ENCODE measurements around the gene TBX4.
"Not testable (repeated sequence)": the region's sequence is repeated elsewhere in the genome, so short reads cannot be mapped to it uniquely, and the experiment has no call there.

TBX4 gene

DNA sequence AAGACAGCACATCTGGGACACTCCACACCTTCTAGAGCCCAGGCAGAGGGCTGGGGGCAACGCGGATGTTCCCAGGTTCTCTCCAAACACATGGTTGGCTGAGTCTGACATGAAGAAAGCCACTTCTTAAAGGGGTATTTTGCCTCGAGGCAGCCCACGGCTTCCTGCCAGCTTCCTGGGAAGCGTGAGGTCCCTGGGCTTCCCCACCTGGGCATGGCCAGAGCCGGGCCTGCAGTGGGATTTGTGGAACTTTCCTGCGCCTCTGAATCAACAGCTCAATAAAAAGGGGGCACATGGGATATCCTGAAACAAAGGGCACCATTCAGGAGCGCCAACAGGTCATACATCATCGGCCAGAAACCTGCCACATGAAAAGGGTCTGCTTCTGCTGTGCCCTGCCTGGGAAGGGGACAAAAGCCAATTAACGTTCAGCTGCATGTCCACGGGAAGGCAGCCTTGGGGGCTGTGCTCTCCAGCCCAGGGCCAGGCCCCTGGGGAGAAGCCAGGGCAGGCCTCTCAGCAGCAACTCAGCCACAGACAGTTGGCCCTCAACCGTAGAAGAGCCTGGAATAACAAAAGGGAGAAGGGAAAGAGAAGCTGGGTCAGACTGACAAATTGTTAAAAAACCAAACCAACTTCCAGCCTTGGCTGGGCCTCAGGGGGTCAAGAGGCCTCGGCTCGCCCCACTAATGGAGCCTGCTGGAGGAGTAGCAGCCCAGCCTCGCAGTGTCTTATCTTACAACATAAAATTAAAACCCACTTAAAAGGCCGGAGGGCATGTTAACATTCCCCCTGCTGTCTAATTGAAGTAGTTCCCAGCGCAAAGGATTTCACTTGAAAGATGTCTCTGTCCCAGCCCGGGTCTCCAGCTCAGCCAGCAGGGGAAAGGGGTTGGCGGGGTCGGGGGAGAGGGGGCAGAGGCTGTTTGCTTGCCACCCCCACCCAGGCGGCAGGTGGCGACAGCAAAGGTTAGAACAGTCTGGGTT is 34.2 kb downstream of the TBX4 start:
- DNase-seq = no peak

- no peak for DNase-seq
These were observed 35.2 kb downstream of the TBX4 start for GRCh38 chr17:61487161-61487988.

- DNase-seq = no peak
These were observed 35.9 kb downstream of the TBX4 start for GRCh38 chr17:61487989-61488595.

DNA sequence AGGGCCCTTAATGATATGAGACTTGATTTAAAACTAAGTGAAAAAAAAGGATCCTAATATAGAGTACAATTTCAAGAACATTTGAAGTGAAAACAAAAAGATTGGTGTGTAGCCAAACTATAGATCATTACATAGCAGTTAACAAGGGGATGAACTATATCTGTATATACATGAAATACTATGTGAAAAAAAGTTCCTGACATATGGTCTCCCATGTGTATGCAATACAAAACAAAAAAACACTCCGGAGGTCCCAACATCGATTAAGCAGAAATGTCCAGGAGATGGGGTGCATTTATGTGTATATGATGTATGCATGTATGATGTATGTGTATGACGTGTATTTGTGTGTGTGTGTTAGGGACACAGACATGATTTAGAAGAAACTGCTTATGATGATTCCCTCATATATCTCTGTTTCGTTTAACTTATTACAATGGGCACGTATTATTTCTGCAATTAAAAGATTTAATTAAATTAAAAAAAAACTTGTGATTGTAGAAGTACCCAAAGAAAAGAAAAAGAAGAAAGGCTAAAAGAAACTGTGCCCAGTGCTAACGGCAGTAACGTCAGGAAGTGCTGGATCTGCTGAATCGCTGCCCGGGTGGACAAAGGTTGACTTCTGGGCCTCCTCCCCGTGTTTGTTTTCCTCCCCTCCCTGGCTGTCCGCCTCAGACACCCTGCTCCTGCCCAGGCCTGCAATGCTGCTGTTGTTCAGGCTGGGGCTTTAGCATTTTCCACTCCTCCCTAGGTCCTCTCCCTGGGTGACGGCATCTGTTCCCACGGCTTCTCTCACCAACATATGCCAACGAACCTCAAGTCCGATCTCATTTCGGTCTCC is 36.9 kb downstream of the TBX4 start:
- DNase-seq = no peak

DNA sequence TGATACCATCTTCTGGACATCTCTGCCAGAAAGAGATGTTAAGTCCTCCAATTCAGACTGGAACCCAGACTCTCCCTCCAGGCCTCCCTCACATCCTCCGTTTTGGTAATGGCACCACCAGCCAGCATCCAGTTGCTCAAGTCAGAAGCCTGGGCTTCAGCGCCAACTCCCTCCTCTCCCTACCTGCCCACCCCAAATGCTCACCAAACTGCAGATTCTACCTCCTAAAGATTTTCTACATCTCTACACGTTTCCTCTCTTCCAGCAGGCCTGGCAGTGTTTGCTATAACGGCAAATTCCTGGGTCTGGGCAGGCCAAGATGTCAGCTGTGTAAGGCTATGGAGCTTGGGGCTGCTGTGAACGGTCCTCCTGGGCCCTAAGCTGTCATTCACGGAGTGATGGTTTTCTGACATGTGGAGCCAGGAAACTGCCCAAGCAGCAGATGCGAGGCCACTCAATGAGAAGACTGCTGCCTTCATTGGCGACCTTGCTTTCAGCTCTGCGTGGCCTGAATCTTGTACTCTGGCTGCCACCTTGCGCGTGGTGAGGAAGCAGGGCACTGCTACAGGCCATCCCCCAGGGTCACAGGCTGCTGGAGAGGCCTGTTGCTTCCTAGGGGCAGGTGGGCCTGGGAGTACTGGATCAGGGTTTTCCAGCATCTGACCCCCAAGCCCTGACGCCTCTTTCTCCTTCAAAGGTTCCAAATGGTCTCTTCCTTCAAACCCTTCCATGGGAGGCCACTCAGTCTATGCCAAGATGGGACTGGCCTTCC is 37.7 kb downstream of the TBX4 start:
- no peak for DNase-seq

DNA sequence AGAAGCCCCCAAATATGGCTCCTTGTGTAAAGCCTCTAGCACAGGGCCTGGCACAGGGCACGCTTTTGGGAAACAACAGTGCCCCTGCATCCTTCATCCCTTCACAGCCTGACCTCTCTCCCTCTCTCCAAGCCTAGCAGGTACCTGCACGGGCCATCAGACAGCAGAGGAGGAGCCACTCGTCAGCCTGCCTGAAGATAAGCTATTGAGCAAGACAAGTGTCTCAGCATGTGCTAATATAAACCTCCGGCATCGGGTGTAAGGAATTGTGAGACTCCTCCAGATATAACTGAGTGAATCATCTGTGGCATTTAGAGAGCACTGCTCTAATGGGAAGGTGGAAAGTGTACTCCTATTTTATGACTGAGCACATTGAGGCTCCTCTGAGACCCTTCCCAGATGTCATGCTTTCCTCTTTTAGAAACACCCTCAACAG is 38.3 kb downstream of the TBX4 start:
- no peak for DNase-seq

DNA sequence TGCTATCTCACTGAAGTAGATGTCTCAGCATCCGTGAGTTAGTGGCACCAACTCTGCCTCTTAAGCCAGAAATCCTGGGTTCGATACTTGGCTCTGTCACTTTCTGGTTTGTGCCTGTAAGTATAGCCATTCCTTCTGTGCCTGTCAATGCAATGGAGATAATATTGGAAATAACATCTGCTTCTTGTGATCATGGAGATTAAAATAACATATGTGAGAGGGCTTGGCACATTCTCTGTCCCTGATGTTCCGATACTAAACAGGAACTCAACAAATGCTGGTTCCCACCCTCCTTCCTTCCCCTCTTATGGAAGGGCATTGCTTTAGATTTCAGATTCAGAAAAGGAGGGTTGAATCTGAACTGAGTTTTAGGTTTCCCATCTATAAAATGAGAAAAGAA is 39.8 kb downstream of the TBX4 start:
- no peak for DNase-seq

DNA sequence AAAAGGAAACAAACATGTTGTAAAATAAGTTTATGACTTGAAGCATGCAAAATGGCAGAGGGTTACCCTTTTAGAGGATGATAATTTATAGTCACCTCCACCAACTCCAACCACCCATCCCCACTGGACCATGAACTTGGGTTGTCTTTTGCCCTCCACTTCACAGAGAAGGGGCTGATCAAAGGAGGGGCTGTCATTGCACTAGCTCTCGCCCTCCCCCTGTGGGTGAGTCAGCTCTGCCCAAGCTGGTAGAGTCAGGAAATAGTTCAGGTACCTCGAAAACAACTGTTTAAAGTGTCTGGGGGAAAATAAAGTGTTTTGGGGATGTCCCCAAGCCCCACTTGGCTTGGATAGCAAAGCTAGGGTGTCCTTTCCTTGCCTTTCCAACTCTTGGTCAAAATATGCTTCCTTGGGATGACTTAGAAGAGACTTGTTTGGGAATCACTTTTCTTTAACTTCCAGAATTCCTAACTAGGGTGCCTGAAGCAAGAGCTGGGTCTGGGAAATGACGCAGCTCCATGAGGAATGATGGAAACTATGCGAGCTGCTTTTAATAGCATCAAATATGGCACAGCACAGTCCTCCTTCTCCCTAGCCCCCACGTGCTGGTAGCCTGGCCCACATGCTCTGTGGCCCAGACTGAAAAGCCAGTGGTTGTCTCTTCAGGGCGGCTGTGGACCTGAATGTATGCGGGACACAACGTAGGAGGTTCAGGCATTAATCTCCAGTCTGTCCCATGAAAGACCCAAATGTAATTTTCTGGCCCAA is 40.7 kb downstream of the TBX4 start:
- DNase-seq = no peak

GRCh38 chr17:61493830-61494324 is 41.7 kb downstream of the TBX4 start:
- DNase-seq = not testable (repeated sequence)

DNA sequence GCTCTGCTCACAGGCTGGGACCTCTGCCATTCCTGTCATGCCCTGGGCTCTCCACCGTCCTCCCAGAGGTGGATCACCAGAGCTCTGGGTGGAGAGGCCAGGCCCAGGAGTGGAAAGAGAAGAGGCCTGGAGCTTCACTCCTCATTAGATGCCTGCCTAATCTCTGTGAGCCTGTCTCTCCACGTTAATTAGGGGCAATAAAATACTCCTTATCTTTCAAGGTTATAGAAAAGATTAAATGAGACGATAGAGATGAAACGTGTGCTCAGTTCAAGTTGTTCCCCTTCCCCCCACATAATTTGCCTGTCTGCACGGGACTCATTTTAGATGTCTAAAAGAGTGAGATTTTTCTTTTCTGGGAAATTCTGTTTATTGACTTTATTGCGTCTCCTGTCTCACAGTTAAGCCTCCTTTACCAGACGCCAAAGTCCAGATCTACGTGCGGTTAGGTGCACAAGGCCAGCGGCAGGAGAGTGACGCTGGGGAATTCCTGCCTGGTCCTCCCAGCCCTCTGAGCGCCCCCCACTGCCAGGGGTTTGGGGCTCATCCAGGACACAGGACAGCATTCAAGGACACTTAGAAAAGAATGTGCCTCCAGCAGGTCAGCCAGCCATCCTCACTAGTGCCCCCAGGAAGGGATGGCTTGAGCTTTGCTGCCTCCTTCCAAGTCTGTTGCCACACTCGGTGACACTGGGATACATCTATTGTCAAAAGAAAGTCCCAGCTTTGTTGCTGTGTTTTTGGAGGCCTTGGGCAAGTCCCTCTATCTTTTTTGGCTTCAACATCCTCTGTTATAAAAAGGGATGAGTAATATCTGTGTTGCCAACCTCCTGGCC is 42.3 kb downstream of the TBX4 start:
- DNase-seq = no peak

DNA sequence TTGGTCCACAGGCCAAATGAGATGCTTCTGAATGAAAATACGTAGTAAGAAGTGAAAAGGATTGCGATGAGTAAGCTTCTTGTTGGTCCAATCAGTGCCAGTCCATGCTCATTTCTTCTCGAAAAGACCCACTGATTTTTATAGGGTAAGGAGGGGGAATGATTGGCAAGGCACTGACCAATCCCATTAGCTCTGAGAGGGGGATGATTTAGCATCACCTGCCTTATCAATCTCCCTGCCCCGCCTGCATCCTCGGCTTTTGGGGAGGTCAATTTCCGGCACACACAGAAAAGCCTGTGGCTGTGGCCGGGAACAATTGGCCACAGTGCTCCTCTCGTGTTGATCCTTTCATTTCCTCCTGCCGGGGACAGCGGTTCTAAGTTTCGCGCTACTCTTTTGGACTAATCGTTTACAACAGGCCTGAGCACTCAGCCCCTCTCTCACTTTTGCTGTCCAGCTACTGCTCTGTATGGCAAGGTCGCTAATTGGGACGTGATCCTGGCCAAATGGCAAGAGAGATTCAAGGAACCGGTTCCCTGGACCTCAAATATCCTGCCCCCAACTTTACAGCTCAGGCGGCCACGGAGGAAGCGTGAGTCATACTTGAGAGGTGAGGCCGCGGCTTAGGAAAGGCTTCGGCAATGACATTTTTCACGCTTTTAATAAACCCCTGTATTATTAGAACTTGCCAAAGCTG is 43.1 kb downstream of the TBX4 start:
- no peak for DNase-seq

DNA sequence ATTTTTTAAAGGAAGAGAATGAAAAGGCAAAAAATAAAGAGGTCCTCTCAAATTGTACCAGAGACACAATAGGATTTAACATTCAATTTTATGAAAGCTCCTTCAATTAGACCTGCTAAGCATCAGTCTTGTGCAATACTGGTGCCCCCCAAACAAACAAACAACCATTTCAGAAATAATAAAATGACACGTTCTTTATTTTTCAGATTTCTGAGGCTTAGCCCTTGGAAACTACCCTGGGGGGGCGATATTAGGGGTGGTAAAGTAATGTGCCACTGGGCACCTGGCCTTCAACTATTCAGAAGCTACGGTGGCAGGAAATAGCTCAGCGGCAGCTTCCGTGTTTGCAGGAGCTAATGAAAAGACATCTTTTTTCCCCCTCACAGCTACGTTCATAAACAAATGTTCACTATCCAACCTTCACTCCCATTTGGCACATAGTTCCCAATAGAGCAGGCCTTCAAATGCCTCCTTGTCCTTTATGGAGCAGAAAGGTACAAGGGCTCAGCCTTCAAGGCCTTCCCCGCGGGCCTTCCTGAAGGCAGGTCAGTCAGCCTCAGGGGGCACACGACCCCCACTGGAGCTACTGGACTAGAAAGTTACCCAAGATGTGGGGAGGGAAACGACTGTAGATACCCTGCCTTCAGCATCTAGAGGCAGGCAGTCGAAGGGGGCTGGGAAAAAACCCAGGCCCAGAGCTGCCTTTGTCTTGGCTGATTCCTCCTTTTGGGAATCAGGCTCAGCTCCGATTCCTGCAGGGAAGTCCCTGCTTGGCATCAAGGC is 44.1 kb downstream of the TBX4 start:
- DNase-seq = no peak

DNA sequence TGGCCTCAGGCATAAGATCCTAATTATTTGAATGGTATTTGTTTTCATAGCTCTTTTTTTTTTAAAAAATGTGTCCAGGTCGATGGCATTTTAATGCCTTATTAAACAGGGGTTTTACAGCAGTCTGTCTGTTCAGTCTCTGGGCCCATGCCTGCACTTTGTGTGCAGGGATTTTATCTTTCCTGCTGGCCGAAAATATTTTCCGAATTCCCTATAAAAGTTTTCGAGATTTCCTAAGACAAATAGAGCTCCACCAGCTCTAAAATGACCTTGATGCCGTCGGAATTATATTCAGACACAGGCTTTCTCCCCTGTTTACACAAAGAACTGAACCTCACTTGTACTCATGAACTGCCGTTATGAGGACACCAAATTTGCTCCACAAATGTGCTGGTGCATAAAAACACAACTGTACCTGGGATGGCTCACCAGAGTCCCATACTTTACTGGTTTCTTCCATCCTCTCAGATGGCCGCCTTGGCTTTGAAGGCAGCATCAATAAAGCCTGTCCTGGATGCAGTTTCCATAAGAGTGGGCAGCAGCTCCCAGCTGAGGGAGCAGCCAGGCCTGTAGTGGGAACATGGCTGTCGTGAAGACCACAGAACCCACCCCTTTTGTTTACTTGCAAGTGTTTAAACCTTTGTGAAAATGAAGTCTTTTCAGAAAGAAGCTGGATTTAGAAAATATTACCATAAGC is 44.9 kb downstream of the TBX4 start:
- DNase-seq = no peak

DNA sequence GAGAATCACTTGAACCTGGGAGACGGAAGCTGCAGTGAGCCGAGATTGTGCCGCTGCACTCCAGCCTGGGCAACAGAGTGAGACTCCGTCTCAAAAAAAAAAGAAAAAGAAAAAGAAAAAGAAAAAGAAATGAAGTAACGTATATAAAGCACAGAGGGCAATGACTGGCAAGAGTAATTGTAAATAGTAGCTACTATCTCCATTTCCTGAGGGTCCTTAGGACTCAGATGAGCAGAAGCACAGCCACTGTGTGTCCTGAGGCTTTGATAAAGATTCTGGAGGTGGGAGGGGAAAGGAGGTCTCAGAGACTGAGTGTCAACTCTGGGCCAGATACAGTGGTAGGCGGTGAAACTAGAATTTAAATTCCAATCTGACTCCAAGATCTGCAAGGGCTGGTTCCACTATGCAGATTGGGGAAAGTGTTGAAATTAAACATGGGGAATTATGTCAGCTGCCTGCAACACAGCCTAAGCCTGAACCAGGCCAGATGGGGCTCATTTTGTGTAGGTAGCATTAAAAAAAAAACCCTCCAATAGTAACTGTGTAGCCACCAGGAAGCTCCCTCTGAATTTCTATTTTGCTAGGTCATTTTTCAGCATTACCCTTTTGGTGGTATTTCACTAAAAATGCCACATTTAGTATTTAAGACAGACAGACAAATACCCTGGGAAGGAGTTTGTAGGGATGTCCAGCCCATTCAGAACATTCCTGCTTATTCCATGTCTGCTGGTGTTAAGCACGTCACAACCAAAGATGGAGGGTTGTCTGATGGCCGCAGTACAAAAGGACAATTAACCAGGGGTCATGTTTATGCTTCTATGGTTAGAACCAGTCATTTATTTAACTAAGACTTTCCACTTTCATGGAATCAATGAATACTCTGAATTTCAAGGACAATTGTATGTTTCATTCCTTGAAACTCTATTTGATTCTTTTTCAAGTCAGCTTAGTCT is 46.1 kb downstream of the TBX4 start:
- DNase-seq = no peak

GRCh38 chr17:61499632-61500031 is 47.4 kb downstream of the TBX4 start:
- no peak for DNase-seq

DNA sequence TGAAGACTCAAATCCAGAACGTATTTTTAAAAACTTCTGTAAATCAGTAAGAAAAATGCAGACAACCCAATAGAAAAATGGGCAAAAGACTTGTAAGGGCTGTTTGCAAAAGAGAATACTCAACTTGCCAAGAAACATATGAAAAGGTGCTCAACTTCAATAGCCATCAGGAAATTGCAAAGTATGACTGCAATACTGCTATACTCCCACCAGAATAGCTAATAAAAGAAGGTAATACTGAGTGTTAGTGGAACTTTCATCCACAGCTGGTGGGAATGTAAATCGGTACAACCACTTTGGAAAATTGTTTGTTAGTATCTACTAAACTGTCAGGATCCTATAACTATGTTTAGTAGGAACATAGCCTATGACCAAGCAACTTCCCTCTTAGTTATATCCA is 48.1 kb downstream of the TBX4 start:
- no peak for DNase-seq

Data from NCI-H1092 (cell line).